PC-9 (cell line): ENCODE results near the gene MMP7. TPM values are rescaled to one million over a fixed set of nuclear protein-coding genes. Genes with fewer than 3 reads are reported as not detected.
A peak's percentile ranks its signal among the peaks of the same experiment; 100 is the strongest.
"Not testable (repeated sequence)": the region's sequence is repeated elsewhere in the genome, so short reads cannot be mapped to it uniquely, and the experiment has no call there.

Experiments
- BruUV-seq: library from RNA; stranded (reverse); fragments of 400-500 nt; replicated peaks from 2 replicates; lab custom pipeline; 2021; lab: Mats Ljungman, UMichigan
- CTCF ChIA-PET: fragments of 300-600 bp; sonication (Branson Sonifier 250); formaldehyde crosslinking; loops from one replicate; lab custom pipeline; 2022; ENCODE audit warnings: antibody characterized with exemption; lab: Charles Lee
- POLR2A ChIA-PET: fragments of 300-600 bp; sonication (Branson Sonifier 250); formaldehyde crosslinking; loops from one replicate; lab custom pipeline; 2022; ENCODE audit warnings: antibody characterized with exemption; ENCODE audit not compliant: unreplicated experiment; lab: Charles Lee
- DNase-seq, 2 experiments: peaks; one replicate each; pipeline versions ENCODE4 v3.0.0 to v3.0.0-alpha.2; 2015 to 2022; ENCODE audit warnings: mixed read lengths in 1 of 2
- H2AFZ ChIP-seq: fragments of 200-600 bp; sonication (generic); 2 replicates; pipeline ENCODE4 v1.8.1; 2017; ENCODE audit warnings: antibody characterized with exemption
- H3F3A ChIP-seq: fragments of 200-600 bp; sonication (generic); 2 replicates; pipeline ENCODE4 v1.8.1; 2017; ENCODE audit warnings: antibody characterized with exemption, mild to moderate bottlenecking, low read depth; ENCODE audit not compliant: insufficient read depth
- H3K27ac ChIP-seq: fragments of 200-600 bp; sonication (generic); 2 replicates; pipeline ENCODE4 v1.6.1; 2016; ENCODE audit warnings: mixed run types
- H3K27me3 ChIP-seq: fragments of 200-600 bp; sonication (generic); 2 replicates; pipeline ENCODE4 v1.6.1; 2016; ENCODE audit warnings: low read depth, mixed run types; ENCODE audit not compliant: insufficient read depth
- H3K36me3 ChIP-seq: fragments of 200-600 bp; sonication (generic); 2 replicates; pipeline ENCODE4 v1.6.1; 2016; ENCODE audit warnings: low read depth, mixed run types
- H3K4me1 ChIP-seq: fragments of 200-600 bp; sonication (generic); replicated peaks from 2 replicates; pipeline ENCODE4 v1.6.1; 2016; ENCODE audit warnings: mixed run types; ENCODE audit not compliant: insufficient read depth
- H3K4me2 ChIP-seq: fragments of 200-600 bp; sonication (generic); 2 replicates; pipeline ENCODE4 v1.6.1; 2017; ENCODE audit warnings: mixed run types
- H3K4me3 ChIP-seq: fragments of 200-600 bp; sonication (generic); 2 replicates; pipeline ENCODE4 v1.6.1; 2016; ENCODE audit warnings: mixed run types
- H3K79me2 ChIP-seq: fragments of 200-600 bp; sonication (generic); 2 replicates; pipeline ENCODE4 v1.6.1; 2017; ENCODE audit warnings: low read depth, mixed run types
- H3K9me2 ChIP-seq: fragments of 200-600 bp; sonication (generic); 2 replicates; pipeline ENCODE4 v1.8.1; 2017; ENCODE audit warnings: mild to moderate bottlenecking; ENCODE audit not compliant: insufficient read depth
- H3K9me3 ChIP-seq: fragments of 200-600 bp; sonication (generic); 2 replicates; pipeline ENCODE4 v1.8.1; 2016; ENCODE audit warnings: low read depth; ENCODE audit not compliant: insufficient read depth
- H4K20me1 ChIP-seq: fragments of 200-600 bp; sonication (generic); 2 replicates; pipeline ENCODE4 v1.8.1; 2017; ENCODE audit not compliant: insufficient read depth
- CTCF ChIP-seq: fragments of 200-600 bp; sonication (generic); conservative IDR thresholded peaks from 2 replicates; pipeline ENCODE4 v1.6.1; 2017; ENCODE audit warnings: mixed run types, antibody characterized with exemption, mild to moderate bottlenecking, moderate library complexity
- EZH2 ChIP-seq: fragments of 200-600 bp; sonication (generic); IDR thresholded peaks from 2 replicates; pipeline ENCODE4 v1.8.0; 2017; ENCODE audit warnings: antibody characterized with exemption, low read depth
- intact Hi-C: fragments of 100-400 bp; cut with micrococcal nuclease; formaldehyde crosslinking; loops from one replicate; pipeline ENCODE4 v1.10.0; 2022; ENCODE audit not compliant: unreplicated experiment
- total RNA-seq: library from RNA; stranded (reverse); gene quantifications from 2 replicates; pipeline ENCODE4 v1.2.3, GENCODE V29; 2021

The MMP7 gene
- total RNA-seq, 1 experiment from 2014 or later, result 1.1 TPM

GRCh38 chr11:102513869-102514268, 16.7 kb downstream of the MMP7 start:
- intact Hi-C loops, result no loop called here
- H4K20me1 ChIP-seq, result no peaks in the 10 kb centered on the region
- BruUV-seq, result no TSS peak
- H3K4me2 ChIP-seq, result no peak overlapping the region
- H3K27me3 ChIP-seq, result no peaks in the 10 kb centered on the region
- POLR2A ChIA-PET, result no interaction called here
- no peaks in the 10 kb centered on the region for H3K9me2 ChIP-seq
- DNase-seq, result no peak
- no peaks in the 10 kb centered on the region for H3K36me3 ChIP-seq
- no peak for TF ChIP-seq CTCF
- no peak for TF ChIP-seq EZH2
- no peaks in the 10 kb centered on the region for H3K79me2 ChIP-seq
- no peak overlapping the region for H2AFZ ChIP-seq
- no peaks in the 10 kb centered on the region for H3K9me3 ChIP-seq
- H3K27ac ChIP-seq, result no peak overlapping the region
- H3K4me1 ChIP-seq, result no peaks in the 10 kb centered on the region
- no peak overlapping the region for H3K4me3 ChIP-seq
- H3F3A ChIP-seq, result no peaks in the 10 kb centered on the region
- CTCF ChIA-PET, result no interaction called here

- POLR2A ChIA-PET, result no interaction called here
- no peak for DNase-seq
Observed at GRCh38 chr11:102510439-102511135, 20.0 kb downstream of the MMP7 start.

GRCh38 chr11:102502831-102503230, 27.7 kb downstream of the MMP7 start:
- intact Hi-C loops, CTCF ChIA-PET: not testable (repeated sequence)

More at GRCh38 chr11:102510439-102511135, 20.0 kb downstream of the MMP7 start:
- Histone ChIP-seq H3K4me1 (no peaks in the 10 kb centered on the region), H3K27ac (no peak overlapping the region), H3K4me2 (no peak overlapping the region), H3K79me2 (no peaks in the 10 kb centered on the region), H3F3A (no peaks in the 10 kb centered on the region), H3K36me3 (no peaks in the 10 kb centered on the region), H2AFZ (no peak overlapping the region), H3K9me2 (no peaks in the 10 kb centered on the region), H3K9me3 (no peaks in the 10 kb centered on the region), H3K4me3 (no peak overlapping the region), H3K27me3 (no peaks in the 10 kb centered on the region), H4K20me1 (no peaks in the 10 kb centered on the region)
- TF ChIP-seq EZH2 (no peak), CTCF (no peak)
- no TSS peak for BruUV-seq
- CTCF ChIA-PET, result no interaction called here
- intact Hi-C loops, result no loop called here

GRCh38 chr11:102500829-102501228, 29.7 kb downstream of the MMP7 start:
- POLR2A ChIA-PET, result no interaction called here
- Histone ChIP-seq H3K27ac (no peak overlapping the region), H3F3A (no peaks in the 10 kb centered on the region), H3K4me3 (no peak overlapping the region), H4K20me1 (no peaks in the 10 kb centered on the region), H3K36me3 (no peaks in the 10 kb centered on the region), H3K9me2 (no peaks in the 10 kb centered on the region), H3K9me3 (no peaks in the 10 kb centered on the region), H3K27me3 (no peaks in the 10 kb centered on the region), H3K4me2 (no peak overlapping the region), H2AFZ (no peak overlapping the region), H3K4me1 (no peaks in the 10 kb centered on the region), H3K79me2 (no peaks in the 10 kb centered on the region)
- DNase-seq, result no peak
- CTCF ChIA-PET, result no interaction called here
- BruUV-seq, result no TSS peak
- intact Hi-C loops, result no loop called here
- TF ChIP-seq EZH2, result no peak
- TF ChIP-seq CTCF, result no peak

More at GRCh38 chr11:102502831-102503230, 27.7 kb downstream of the MMP7 start:
- DNase-seq, H3K36me3 ChIP-seq, H3K9me2 ChIP-seq, POLR2A ChIA-PET, BruUV-seq, H3K79me2 ChIP-seq, H3K4me1 ChIP-seq, H3K4me2 ChIP-seq, H3K27me3 ChIP-seq, H3K9me3 ChIP-seq, H3K27ac ChIP-seq, H4K20me1 ChIP-seq, H3F3A ChIP-seq, H3K4me3 ChIP-seq: not testable (repeated sequence)
- H2AFZ ChIP-seq, result peak overlapping the region; percentile 31; the same call in 1 of the 2 replicates
